IMR-90 (cell line): ENCODE measurements around the gene EML4. TPM values are rescaled to one million over a fixed set of nuclear protein-coding genes. Genes with fewer than 3 reads are reported as not detected.

Experiments used
- ATAC-seq: fragments of 200-7000 bp; cut with Tn5 transposase; 2 replicates; pipeline ENCODE4 v1.9.1; 2020; ENCODE audit warnings: low read depth, mild to moderate bottlenecking, moderate library complexity
- BruUV-seq: library from RNA; stranded (reverse); fragments of 400-500 nt; replicated peaks from 2 replicates; lab custom pipeline; 2021; lab: Mats Ljungman, UMichigan
- CTCF ChIA-PET: fragments of 300-600 bp; formaldehyde crosslinking; extraction: SDS; loops from one replicate; lab custom pipeline; 2021; ENCODE audit warnings: antibody characterized with exemption; lab: Yijun Ruan, JAX
- POLR2A ChIA-PET: fragments of 300-600 bp; sonication (Branson Sonifier 250); formaldehyde crosslinking; loops from one replicate; lab custom pipeline; 2022; ENCODE audit warnings: antibody characterized with exemption; ENCODE audit not compliant: unreplicated experiment; lab: Charles Lee
- DNase-seq: peaks from one replicate; pipeline ENCODE4 v3.0.0; 2013
- H2AFZ ChIP-seq: replicated peaks from 2 replicates; pipeline ENCODE3; 2013; ENCODE audit warnings: low read length, mild to moderate bottlenecking; ENCODE audit not compliant: poor library complexity
- H2AK5ac ChIP-seq: 2 replicates; pipeline ENCODE4 v1.6.1; 2013; ENCODE audit warnings: low read depth, low read length, inconsistent platforms
- H2AK9ac ChIP-seq: replicated peaks from 2 replicates; pipeline ENCODE3; 2013; ENCODE audit warnings: mild to moderate bottlenecking, low read depth, low read length, moderate library complexity; ENCODE audit not compliant: poor library complexity
- H2BK120ac ChIP-seq: 2 replicates; pipeline ENCODE4 v1.6.1; 2013; ENCODE audit warnings: low read depth, low read length, inconsistent platforms
- H2BK15ac ChIP-seq: 3 replicates; pipeline ENCODE4 v1.6.1; 2013; ENCODE audit warnings: low read depth, low read length, inconsistent platforms
- H2BK20ac ChIP-seq: 2 replicates; pipeline ENCODE4 v1.6.1; 2013; ENCODE audit warnings: low read depth, mild to moderate bottlenecking, inconsistent platforms, low read length, moderate library complexity
- H2BK5ac ChIP-seq: 2 replicates; pipeline ENCODE4 v1.6.1; 2013; ENCODE audit warnings: mild to moderate bottlenecking, low read depth, low read length, inconsistent platforms; ENCODE audit not compliant: poor library complexity, severe bottlenecking
- H3K14ac ChIP-seq: replicated peaks from 2 replicates; pipeline ENCODE4 v1.6.1; 2013; ENCODE audit warnings: low read depth, low read length, inconsistent platforms
- H3K18ac ChIP-seq: 2 replicates; pipeline ENCODE4 v1.6.1; 2013; ENCODE audit warnings: low read depth, low read length, control low read depth
- H3K23ac ChIP-seq: 2 replicates; pipeline ENCODE4 v1.6.1; 2013; ENCODE audit warnings: low read depth, low read length, inconsistent platforms
- H3K27ac ChIP-seq: 2 replicates; pipeline ENCODE4 v1.5.1; 2013; ENCODE audit warnings: mild to moderate bottlenecking, control low read depth, low read length; ENCODE audit not compliant: insufficient read depth
- H3K27me3 ChIP-seq: 2 replicates; pipeline ENCODE4 v1.6.1; 2013; ENCODE audit warnings: low read length; ENCODE audit not compliant: control insufficient read depth, insufficient read depth
- H3K36me3 ChIP-seq: 2 replicates; pipeline ENCODE4 v1.6.1; 2013; ENCODE audit warnings: low read length, mixed read lengths; ENCODE audit not compliant: control insufficient read depth, insufficient read depth
- H3K4ac ChIP-seq: 2 replicates; pipeline ENCODE4 v1.6.1; 2013; ENCODE audit warnings: low read depth, low read length, inconsistent platforms
- H3K4me1 ChIP-seq: 2 replicates; pipeline ENCODE4 v1.6.1; 2013; ENCODE audit warnings: low read length, mixed read lengths; ENCODE audit not compliant: control insufficient read depth, insufficient read depth
- H3K4me2 ChIP-seq: 2 replicates; pipeline ENCODE4 v1.6.1; 2013; ENCODE audit warnings: low read depth, mild to moderate bottlenecking, control low read depth, low read length, moderate library complexity
- H3K4me3 ChIP-seq: 2 replicates; pipeline ENCODE4 v1.5.1; 2013; ENCODE audit warnings: low read depth, mild to moderate bottlenecking, control low read depth, low read length, moderate library complexity; ENCODE audit not compliant: insufficient read depth
- H3K56ac ChIP-seq: 2 replicates; pipeline ENCODE4 v1.6.1; 2013; ENCODE audit warnings: low read length, inconsistent platforms; ENCODE audit not compliant: insufficient read depth; ENCODE audit errors: extremely low read depth
- H3K79me1 ChIP-seq, 2 experiments: 2 replicates each; pipeline ENCODE4 v1.6.1; 2013; ENCODE audit warnings: low read length in 2 of 2, inconsistent platforms in 1 of 2, low read depth in 1 of 2
- H3K9ac ChIP-seq: 2 replicates; pipeline ENCODE4 v1.6.1; 2013; ENCODE audit warnings: low read depth, low read length, control low read depth
- H3K9me1 ChIP-seq: 2 replicates; pipeline ENCODE4 v1.6.1; 2013; ENCODE audit warnings: low read length, inconsistent platforms; ENCODE audit not compliant: insufficient read depth
- H3K9me3 ChIP-seq: 2 replicates; pipeline ENCODE4 v1.6.1; 2013; ENCODE audit warnings: low read length; ENCODE audit not compliant: control insufficient read depth, insufficient read depth
- H4K20me1 ChIP-seq: 2 replicates; pipeline ENCODE4 v1.6.1; 2013; ENCODE audit warnings: low read length, inconsistent platforms; ENCODE audit not compliant: insufficient read depth
- H4K5ac ChIP-seq: 2 replicates; pipeline ENCODE4 v1.6.1; 2013; ENCODE audit warnings: mild to moderate bottlenecking, low read depth, low read length, control low read depth
- H4K8ac ChIP-seq, 2 experiments: 2 replicates each; pipeline ENCODE4 v1.6.1; 2013; ENCODE audit warnings: low read depth in 2 of 2, low read length in 2 of 2, control low read depth in 1 of 2, inconsistent platforms in 1 of 2
- H4K91ac ChIP-seq: 2 replicates; pipeline ENCODE4 v1.6.1; 2013; ENCODE audit warnings: low read depth, low read length, inconsistent platforms; ENCODE audit not compliant: insufficient read depth
- BHLHE40 ChIP-seq: fragments of 150-350 bp; IDR thresholded peaks from 2 replicates; pipeline ENCODE4 v1.6.1; 2016; ENCODE audit warnings: mild to moderate bottlenecking, low read depth, low read length
- MAFK ChIP-seq: IDR thresholded peaks from 2 replicates; pipeline ENCODE4 v1.6.1; 2012; ENCODE audit warnings: low read depth, low read length, improper control_type of control experiment
- MAZ ChIP-seq: IDR thresholded peaks from 2 replicates; pipeline ENCODE4 v1.6.1; 2012; ENCODE audit warnings: low read depth, mild to moderate bottlenecking, low read length, improper control_type of control experiment, moderate library complexity, borderline replicate concordance
- RAD21 ChIP-seq: IDR thresholded peaks from 2 replicates; pipeline ENCODE4 v1.6.1; 2012; ENCODE audit warnings: low read length, improper control_type of control experiment
- RFX5 ChIP-seq: IDR thresholded peaks from 2 replicates; pipeline ENCODE4 v1.8.0; 2012; ENCODE audit warnings: low read depth, mild to moderate bottlenecking, low read length, moderate library complexity
- SMC3 ChIP-seq: fragments of 150-350 bp; IDR thresholded peaks from 2 replicates; pipeline ENCODE4 v1.6.1; 2016; ENCODE audit warnings: low read depth, mild to moderate bottlenecking, antibody characterized with exemption, low read length, moderate library complexity
- WGBS, 2 experiments: methylation state at CpG; one replicate each; pipeline versions ENCODE4 v1.1.5 to v1.1.7; 2013; ENCODE audit warnings: missing lambda C conversion rate in 2 of 2; ENCODE audit not compliant: insufficient read length in 1 of 2; ENCODE audit errors: extremely low coverage in 2 of 2; 5-methylcytosine and 5-hydroxymethylcytosine counted together
- dilution Hi-C: fragments of 300-500 bp; cut with HindIII; formaldehyde crosslinking; loops from one replicate; pipeline ENCODE4 v1.14.3; 2018; ENCODE audit warnings: low sequenced_read_pairs; ENCODE audit not compliant: unreplicated experiment
- in situ Hi-C: fragments of 300-500 bp; cut with MboI; formaldehyde crosslinking; loops from 3 replicates; pipeline ENCODE4 v1.14.3; 2019; ENCODE audit warnings: low sequenced_read_pairs, inconsistent platforms, mixed read lengths
- intact Hi-C: fragments of 100-400 bp; cut with micrococcal nuclease; formaldehyde crosslinking; loops from 2 replicates; pipeline ENCODE4 v1.10.0; 2022
- polyA plus RNA-seq, 3 experiments: library from polyadenylated mRNA; depleted of rRNA; stranded (reverse); fragments of >200 nt; gene quantifications; 2 replicates each; pipeline ENCODE4 v1.2.3, GENCODE V29; 2012; ENCODE audit warnings: low replicate concordance in 1 of 3
- total RNA-seq: library from RNA; depleted of rRNA; stranded (reverse); fragments of >200 nt; gene quantifications from 2 replicates; pipeline ENCODE4 v1.2.3, GENCODE V29; 2012
- TF ChIP-seq, protein P1 (sequence below): fragments of 150-350 bp; IDR thresholded peaks from 2 replicates; pipeline ENCODE4 v1.6.1; 2016; ENCODE audit warnings: low read depth, mild to moderate bottlenecking, low read length, moderate library complexity, borderline replicate concordance

EML4 gene
- total and polyA plus RNA-seq, 2 of the 4 experiments (the other 2 are of a cell fraction) = 29.7 to 73.7 TPM

GRCh38 chr2:42153944-42154581 lies 15.1 kb upstream of the EML4 start:
- Histone ChIP-seq H3K4me1 (no peaks in the 10 kb centered on the region), H3K9me1 (no peaks in the 10 kb centered on the region), H4K5ac (no peak overlapping the region), H3K9me3 (no peaks in the 10 kb centered on the region), H3K36me3 (no peaks in the 10 kb centered on the region), H4K20me1 (no peaks in the 10 kb centered on the region), H3K27me3 (no peaks in the 10 kb centered on the region), H4K91ac (no peak overlapping the region), H3K14ac (no peak overlapping the region), H2BK15ac (no peak overlapping the region), H3K56ac (no peak overlapping the region), H3K4ac (no peak overlapping the region), H2AFZ (no peak overlapping the region), H2AK5ac (no peak overlapping the region), H4K8ac (no peak overlapping the region), H3K18ac (no peak overlapping the region), H2BK120ac (no peak overlapping the region), H3K4me2 (no peak overlapping the region), H2BK20ac (no peak overlapping the region), H3K27ac (no peak overlapping the region), H3K9ac (no peak overlapping the region), H2BK5ac (no peak overlapping the region), H3K4me3 (no peak overlapping the region), H3K23ac (no peak overlapping the region), H2AK9ac (no peak overlapping the region), H3K79me1 (no peaks in the 10 kb centered on the region)
- in situ Hi-C loops = no loop called here
- BruUV-seq = no TSS peak
- dilution Hi-C loops = no loop called here
- intact Hi-C loops = no loop called here
- ChIA-PET POLR2A (no interaction called here), CTCF (interaction anchor here (1.0 kb wide), 1 partner anchor 13 kb away, joined by 5 read pairs; no protein-coding TSS in a partner anchor)
- TF ChIP-seq RAD21 (no peak), MAZ (no peak), SMC3 (no peak), BHLHE40 (no peak), MAFK (no peak), RFX5 (no peak)
- TF ChIP-seq, protein P1, sequence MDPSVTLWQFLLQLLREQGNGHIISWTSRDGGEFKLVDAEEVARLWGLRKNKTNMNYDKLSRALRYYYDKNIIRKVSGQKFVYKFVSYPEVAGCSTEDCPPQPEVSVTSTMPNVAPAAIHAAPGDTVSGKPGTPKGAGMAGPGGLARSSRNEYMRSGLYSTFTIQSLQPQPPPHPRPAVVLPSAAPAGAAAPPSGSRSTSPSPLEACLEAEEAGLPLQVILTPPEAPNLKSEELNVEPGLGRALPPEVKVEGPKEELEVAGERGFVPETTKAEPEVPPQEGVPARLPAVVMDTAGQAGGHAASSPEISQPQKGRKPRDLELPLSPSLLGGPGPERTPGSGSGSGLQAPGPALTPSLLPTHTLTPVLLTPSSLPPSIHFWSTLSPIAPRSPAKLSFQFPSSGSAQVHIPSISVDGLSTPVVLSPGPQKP = no peak
- ATAC-seq = no peak
- DNase-seq = no peak
- WGBS, 2 experiments = 60% methylated on average over 1 of the region's 4 CpGs; no CpG with 5 or more reads in 1 of the 2 experiments
